H1 (cell line): Measurements from ENCODE around the gene PHACTR1. TPM values are rescaled to one million over a fixed set of nuclear protein-coding genes. Genes with fewer than 3 reads are reported as not detected.

ENCODE experiments used
- HDAC2 ChIP-seq, 2 experiments: fragments of 300-600 bp in 1 of 2; sonication (generic) in 1 of 2; IDR thresholded peaks; 2 replicates each; pipeline ENCODE4 v1.6.1; 2011 to 2012; ENCODE audit warnings: low read depth in 2 of 2, low read length in 2 of 2, mild to moderate bottlenecking in 2 of 2, moderate library complexity in 2 of 2, borderline replicate concordance in 1 of 2, inconsistent platforms in 1 of 2
- RAD21 ChIP-seq, 2 experiments: IDR thresholded peaks in 1 of 2; conservative IDR thresholded peaks in 1 of 2; 2 replicates each; pipeline ENCODE4 v1.6.1; 2011; ENCODE audit warnings: low read depth in 2 of 2, low read length in 2 of 2, improper control_type of control experiment in 1 of 2, inconsistent platforms in 1 of 2, mild to moderate bottlenecking in 1 of 2, moderate library complexity in 1 of 2
- RFX5 ChIP-seq: IDR thresholded peaks from 2 replicates; pipeline ENCODE4 v1.6.1; 2011; ENCODE audit warnings: low read depth, low read length, improper control_type of control experiment, borderline replicate concordance
- SAP30 ChIP-seq: fragments of 300-600 bp; sonication (generic); IDR thresholded peaks from 2 replicates; pipeline ENCODE4 v1.7.1; 2012; ENCODE audit warnings: low read length, moderate library complexity, mild to moderate bottlenecking, inconsistent platforms; ENCODE audit not compliant: insufficient read depth, insufficient replicate concordance
- TAF1 ChIP-seq: IDR thresholded peaks from 2 replicates; pipeline ENCODE4 v1.6.1; 2011; ENCODE audit warnings: mild to moderate bottlenecking, low read depth, low read length
- polyA plus RNA-seq, 7 experiments: library from polyadenylated mRNA; depleted of rRNA in 3 of 7; stranded (reverse) in 5 of 7; unstranded in 2 of 7; fragments of >200 nt in 5 of 7; fragments of 200-250 nt in 2 of 7; gene quantifications; 1 replicate in 5 of 7; 2 replicates in 1 of 7; 4 replicates in 1 of 7; pipeline versions ENCODE4 v1.2.1 to v1.2.3, GENCODE V29; 2011 to 2013; ENCODE audit warnings: missing spikeins in 2 of 7, mixed read lengths in 2 of 7
- total RNA-seq: library from RNA; stranded (reverse); fragmentation: NEBNext Ultra II Directional; extraction: Animal tissue kit (Norgen Biotek cat#: 25700); gene quantifications from 2 replicates; pipeline ENCODE4 v1.2.1, GENCODE V29; 2021

Gene PHACTR1
- total and polyA plus RNA-seq, 2 of the 8 experiments (the other 6 are each of a cell fraction or from before 2014, with no cell fraction given), result 3.9 to 17.1 TPM

DNA sequence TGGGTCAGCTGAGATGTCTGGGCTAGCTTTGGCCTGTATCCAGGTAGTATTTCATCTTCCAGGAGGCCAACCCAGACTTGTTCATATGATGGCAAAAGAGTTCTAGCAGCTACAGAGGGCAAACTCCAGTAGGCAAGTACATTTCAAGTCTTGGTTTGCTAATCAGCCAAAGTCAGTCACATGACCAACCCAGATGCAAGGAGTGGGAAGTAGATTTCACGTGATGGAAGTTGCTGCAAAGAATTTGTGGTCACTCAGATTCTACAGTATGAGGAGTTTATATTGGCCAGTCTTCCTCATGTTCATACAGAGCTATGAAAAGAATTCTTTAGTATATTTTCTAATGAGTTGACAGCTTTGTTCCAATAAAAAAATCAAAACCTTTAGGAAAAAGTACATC, 101.8 kb downstream of the PHACTR1 start (continued):
- TF ChIP-seq SAP30, result no peak
- no peak for TF ChIP-seq HDAC2 (IDR thresholded peaks at IDR 0.05; ENCODE audit: borderline replicate concordance in 1 of 2, low read depth in 2 of 2, low read length in 2 of 2)
- no peak for TF ChIP-seq RFX5
- TF ChIP-seq RAD21 (IDR thresholded peaks at IDR 0.05 in 1 of 2, conservative IDR thresholded peaks at IDR 0.05 in 1 of 2; ENCODE audit: low read depth in 2 of 2, low read length in 2 of 2), result no peak
- no peak for TF ChIP-seq TAF1
